Osteoblast (primary cell): ENCODE results near the gene GDPD4. TPM values are rescaled to one million over a fixed set of nuclear protein-coding genes. Genes with fewer than 3 reads are reported as not detected.

Experiments used
- DNase-seq: peaks from one replicate; pipeline ENCODE4 v3.0.0; 2011; ENCODE audit warnings: low spot score, mixed read lengths; ENCODE audit not compliant: insufficient read length; ENCODE audit errors: missing footprints
- H2AFZ ChIP-seq: 2 replicates; pipeline ENCODE4 v1.6.0; 2011; ENCODE audit warnings: mild to moderate bottlenecking, low read length
- H3K27ac ChIP-seq: 2 replicates; pipeline ENCODE4 v1.5.1; 2011; ENCODE audit warnings: mild to moderate bottlenecking, low read depth, low read length, moderate library complexity
- H3K27me3 ChIP-seq: 2 replicates; pipeline ENCODE4 v1.6.0; 2012; ENCODE audit warnings: mild to moderate bottlenecking, control low read depth, inconsistent platforms, low read length, moderate library complexity; ENCODE audit not compliant: insufficient read depth
- H3K36me3 ChIP-seq: 2 replicates; pipeline ENCODE4 v1.5.1; 2011; ENCODE audit warnings: mild to moderate bottlenecking, low read length, control low read depth, moderate library complexity; ENCODE audit not compliant: insufficient read depth
- H3K4me1 ChIP-seq: 2 replicates; pipeline ENCODE4 v1.5.1; 2011; ENCODE audit warnings: mild to moderate bottlenecking, low read length, control low read depth, moderate library complexity; ENCODE audit not compliant: insufficient read depth
- H3K4me2 ChIP-seq: 2 replicates; pipeline ENCODE4 v1.6.0; 2011; ENCODE audit warnings: mild to moderate bottlenecking, low read length; ENCODE audit not compliant: insufficient read depth
- H3K4me3 ChIP-seq: fragments of 200-600 bp; sonication (generic); 3 replicates; pipeline ENCODE4 v1.5.1; 2012; ENCODE audit warnings: mild to moderate bottlenecking, low read length, inconsistent platforms; ENCODE audit not compliant: insufficient read depth
- H3K79me2 ChIP-seq: 2 replicates; pipeline ENCODE4 v1.6.0; 2012; ENCODE audit warnings: mild to moderate bottlenecking, low read length, control low read depth, inconsistent platforms; ENCODE audit not compliant: insufficient read depth
- H3K9me3 ChIP-seq: 2 replicates; pipeline ENCODE4 v1.5.1; 2011; ENCODE audit warnings: low read depth, low read length, control low read depth
- H4K20me1 ChIP-seq: 2 replicates; pipeline ENCODE4 v1.6.0; 2012; ENCODE audit warnings: mild to moderate bottlenecking, low read length, control low read depth; ENCODE audit not compliant: insufficient read depth
- total RNA-seq: library from RNA; depleted of rRNA; stranded (reverse); fragments of >200 nt; gene quantifications from 2 replicates; pipeline ENCODE4 v1.2.3, GENCODE V29; 2012
- TF ChIP-seq, protein P1 (sequence below): IDR thresholded peaks from 2 replicates; pipeline ENCODE4 v1.5.1; 2011; ENCODE audit warnings: mild to moderate bottlenecking, low read depth, low read length, moderate library complexity; ENCODE audit errors: extremely low read depth

Gene GDPD4
- total RNA-seq, 1 donor: not detected

DNA sequence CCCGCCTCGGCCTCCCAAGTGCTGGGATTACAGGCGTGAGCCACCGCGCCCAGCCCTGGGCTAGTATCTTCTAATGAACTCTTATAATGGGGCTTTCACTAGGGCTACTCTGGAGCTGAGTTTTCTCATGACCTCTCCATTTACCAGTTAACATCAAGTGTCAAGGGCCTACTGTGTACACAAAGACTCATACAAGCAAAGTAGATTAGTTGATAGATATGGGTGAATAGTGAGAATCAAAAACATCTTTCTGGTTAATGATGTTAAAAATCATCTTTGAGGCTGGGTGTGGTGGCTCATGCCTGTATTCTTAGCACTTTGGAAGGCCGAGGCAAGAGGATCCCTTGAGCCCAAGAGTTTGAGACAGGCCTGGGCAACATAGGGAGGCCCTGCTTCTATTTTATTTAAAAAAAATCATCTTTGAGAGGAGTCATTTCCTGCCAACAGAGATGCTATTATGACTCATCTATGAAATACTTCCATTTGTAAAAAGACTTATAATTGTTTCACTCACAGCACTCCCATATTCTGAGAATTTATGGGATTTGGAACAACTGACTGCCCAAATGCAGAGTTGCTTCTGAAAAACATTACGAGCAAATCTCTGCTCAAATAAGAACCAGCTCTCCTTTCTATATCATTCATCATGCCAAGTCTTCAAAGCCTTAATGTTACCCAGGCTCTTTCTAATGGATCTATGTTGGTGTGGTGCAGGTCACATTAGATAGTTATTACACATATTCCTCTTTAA lies 57.0 kb downstream of the GDPD4 start:
- H3K4me3 ChIP-seq: no peak overlapping the region
- H3K36me3 ChIP-seq: no peaks in the 10 kb centered on the region
- H3K79me2 ChIP-seq: no peaks in the 10 kb centered on the region
- peak overlapping the region; percentile 91 for H2AFZ ChIP-seq
- peak; percentile 85 for DNase-seq
- no peaks in the 10 kb centered on the region for H3K27me3 ChIP-seq
- H3K4me1 ChIP-seq: peaks cover 11% of the 10 kb centered on the region
- no peaks in the 10 kb centered on the region for H4K20me1 ChIP-seq
- no peaks in the 10 kb centered on the region for H3K9me3 ChIP-seq
- peak overlapping the region; percentile 4 for H3K4me2 ChIP-seq
- peak overlapping the region; percentile 88 for H3K27ac ChIP-seq
- TF ChIP-seq, protein P1, sequence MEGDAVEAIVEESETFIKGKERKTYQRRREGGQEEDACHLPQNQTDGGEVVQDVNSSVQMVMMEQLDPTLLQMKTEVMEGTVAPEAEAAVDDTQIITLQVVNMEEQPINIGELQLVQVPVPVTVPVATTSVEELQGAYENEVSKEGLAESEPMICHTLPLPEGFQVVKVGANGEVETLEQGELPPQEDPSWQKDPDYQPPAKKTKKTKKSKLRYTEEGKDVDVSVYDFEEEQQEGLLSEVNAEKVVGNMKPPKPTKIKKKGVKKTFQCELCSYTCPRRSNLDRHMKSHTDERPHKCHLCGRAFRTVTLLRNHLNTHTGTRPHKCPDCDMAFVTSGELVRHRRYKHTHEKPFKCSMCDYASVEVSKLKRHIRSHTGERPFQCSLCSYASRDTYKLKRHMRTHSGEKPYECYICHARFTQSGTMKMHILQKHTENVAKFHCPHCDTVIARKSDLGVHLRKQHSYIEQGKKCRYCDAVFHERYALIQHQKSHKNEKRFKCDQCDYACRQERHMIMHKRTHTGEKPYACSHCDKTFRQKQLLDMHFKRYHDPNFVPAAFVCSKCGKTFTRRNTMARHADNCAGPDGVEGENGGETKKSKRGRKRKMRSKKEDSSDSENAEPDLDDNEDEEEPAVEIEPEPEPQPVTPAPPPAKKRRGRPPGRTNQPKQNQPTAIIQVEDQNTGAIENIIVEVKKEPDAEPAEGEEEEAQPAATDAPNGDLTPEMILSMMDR: no peak

DNA sequence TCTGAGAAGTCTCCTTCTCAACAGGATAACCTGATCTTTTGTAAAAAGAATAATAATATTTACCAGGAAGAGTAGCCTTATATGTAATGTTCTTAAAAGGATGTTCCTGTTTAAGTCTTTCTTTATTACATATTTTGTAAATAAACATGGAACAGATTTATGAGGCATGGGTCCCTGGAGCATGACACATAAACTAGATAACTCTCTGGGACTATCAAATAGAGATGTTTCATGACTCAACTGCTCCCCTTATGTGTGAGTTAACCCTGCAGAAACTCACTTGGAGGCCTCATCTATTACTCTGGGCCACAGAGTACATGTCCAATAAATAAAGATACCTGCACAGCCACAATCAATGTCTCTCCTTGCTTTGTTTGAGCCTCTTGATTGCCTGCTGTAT lies 64.6 kb downstream of the GDPD4 start:
- H3K4me3 ChIP-seq: no peak overlapping the region
- no peaks in the 10 kb centered on the region for H3K36me3 ChIP-seq
- TF ChIP-seq, protein P1: no peak
- H3K4me2 ChIP-seq: no peak overlapping the region
- no peak overlapping the region for H2AFZ ChIP-seq
- H3K4me1 ChIP-seq: no peaks in the 10 kb centered on the region
- H3K9me3 ChIP-seq: no peaks in the 10 kb centered on the region
- H3K79me2 ChIP-seq: no peaks in the 10 kb centered on the region
- no peak overlapping the region for H3K27ac ChIP-seq
- H3K27me3 ChIP-seq: no peaks in the 10 kb centered on the region
- H4K20me1 ChIP-seq: no peaks in the 10 kb centered on the region
- no peak for DNase-seq

DNA sequence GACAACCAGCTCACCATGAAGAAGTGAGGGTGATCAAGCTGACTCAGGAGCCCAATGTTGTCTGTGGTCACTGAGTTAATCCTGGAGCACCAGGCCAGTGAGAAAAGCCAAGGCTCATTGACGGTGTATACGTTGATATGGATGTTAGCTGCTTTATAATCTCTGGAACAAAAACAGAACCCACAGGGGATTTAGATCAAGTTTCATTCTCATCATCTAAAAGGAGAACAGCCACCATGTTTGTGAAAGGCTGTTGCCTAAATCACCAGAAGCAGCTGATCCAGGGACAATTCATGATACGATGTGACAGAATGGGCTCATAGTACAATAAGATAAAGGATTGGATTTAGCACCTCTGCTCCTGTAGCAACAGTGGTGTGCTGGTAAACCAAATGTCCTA lies 68.5 kb downstream of the GDPD4 start:
- Histone ChIP-seq H3K27me3 (peaks cover 5% of the 10 kb centered on the region), H4K20me1 (no peaks in the 10 kb centered on the region), H3K27ac (no peak overlapping the region), H3K4me3 (no peak overlapping the region), H3K36me3 (no peaks in the 10 kb centered on the region), H3K79me2 (no peaks in the 10 kb centered on the region), H3K4me2 (no peak overlapping the region), H2AFZ (no peak overlapping the region), H3K4me1 (no peaks in the 10 kb centered on the region), H3K9me3 (no peaks in the 10 kb centered on the region)
- DNase-seq: no peak
- TF ChIP-seq, protein P1: no peak

DNA sequence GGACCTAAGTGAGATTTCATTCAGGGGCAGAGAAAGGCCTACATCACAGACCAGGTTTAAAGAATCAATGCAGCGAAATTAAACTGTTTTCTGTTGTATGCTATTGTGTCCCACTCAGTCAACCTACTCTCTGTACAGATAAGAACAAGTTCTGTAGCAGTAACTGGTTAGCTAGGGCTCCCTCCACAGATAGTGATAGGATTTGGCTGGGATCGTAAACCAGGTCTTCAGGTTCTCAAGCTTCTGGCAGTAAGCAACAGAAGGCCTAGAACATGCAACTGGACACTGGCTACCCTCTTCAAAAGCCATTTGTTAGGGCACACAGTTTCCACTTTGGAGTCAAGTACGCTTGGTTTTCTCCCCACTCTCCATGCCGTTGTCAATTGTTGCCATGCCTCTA lies 69.2 kb downstream of the GDPD4 start:
- TF ChIP-seq, protein P1: no peak
- no peak overlapping the region for H3K4me3 ChIP-seq
- DNase-seq: no peak

More for the DNA sequence above, 69.2 kb downstream of the GDPD4 start:
- no peaks in the 10 kb centered on the region for H3K36me3 ChIP-seq
- no peaks in the 10 kb centered on the region for H3K9me3 ChIP-seq
- peaks cover 5% of the 10 kb centered on the region for H3K27me3 ChIP-seq
- no peak overlapping the region for H3K27ac ChIP-seq
- no peak overlapping the region for H3K4me2 ChIP-seq
- no peak overlapping the region for H2AFZ ChIP-seq
- no peaks in the 10 kb centered on the region for H3K79me2 ChIP-seq
- H4K20me1 ChIP-seq: no peaks in the 10 kb centered on the region
- H3K4me1 ChIP-seq: no peaks in the 10 kb centered on the region
